HUDEP-2 (cell line): ENCODE results near the gene TNNC1.

ENCODE experiments used
- DNase-seq, 76 experiments: peaks; one replicate each; lab custom pipeline; 2025; ENCODE audit not compliant: unreplicated experiment in 76 of 76; lab: John Stamatoyannopoulos, UW

Gene TNNC1

GRCh38 chr3:52443791-52444687, 9.8 kb downstream of the TNNC1 start:
- DNase-seq = no peak

GRCh38 chr3:52443268-52443610, 10.6 kb downstream of the TNNC1 start:
- no peak for DNase-seq

DNA sequence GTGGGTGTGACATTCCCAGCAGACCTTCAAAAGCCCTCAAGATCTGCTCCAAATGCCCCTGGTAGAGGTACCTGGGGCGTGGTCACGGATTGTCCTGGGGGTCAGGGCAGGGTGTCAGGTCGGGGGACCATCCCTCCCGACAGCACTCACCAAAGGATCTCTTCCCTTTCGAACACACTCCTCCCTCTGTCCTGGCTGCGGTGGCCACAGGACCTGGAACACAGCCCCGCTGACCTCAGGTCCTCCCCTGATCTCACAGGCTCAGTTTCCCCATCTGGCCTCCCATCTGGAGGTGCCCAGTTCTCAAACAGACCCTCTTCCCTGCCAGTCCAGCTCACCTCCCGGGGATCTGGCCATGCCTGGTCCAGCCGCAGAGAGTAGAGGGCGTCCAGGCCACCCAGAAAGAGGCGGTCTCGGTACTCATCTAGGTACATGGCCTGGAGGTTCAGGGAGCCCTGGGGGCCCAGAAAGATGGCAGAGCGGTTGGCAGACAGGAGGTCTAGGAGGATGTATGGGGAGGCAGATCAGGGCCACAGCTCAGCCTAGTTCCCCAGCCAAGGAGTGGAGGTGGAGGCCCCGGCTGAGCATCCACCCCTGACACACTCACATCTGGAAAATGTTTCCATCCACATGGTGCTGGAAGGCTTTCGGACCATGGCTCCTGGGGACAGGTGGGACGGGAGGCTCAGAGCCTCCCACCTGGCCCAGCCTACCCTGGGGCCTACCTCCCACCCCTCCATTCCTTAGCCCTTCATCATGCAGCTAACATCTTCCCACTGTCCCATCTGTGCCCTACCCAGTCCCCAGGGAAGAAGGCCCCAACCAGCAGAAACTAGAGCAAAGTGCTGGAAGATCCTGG, 11.2 kb downstream of the TNNC1 start:
- no peak for DNase-seq

DNA sequence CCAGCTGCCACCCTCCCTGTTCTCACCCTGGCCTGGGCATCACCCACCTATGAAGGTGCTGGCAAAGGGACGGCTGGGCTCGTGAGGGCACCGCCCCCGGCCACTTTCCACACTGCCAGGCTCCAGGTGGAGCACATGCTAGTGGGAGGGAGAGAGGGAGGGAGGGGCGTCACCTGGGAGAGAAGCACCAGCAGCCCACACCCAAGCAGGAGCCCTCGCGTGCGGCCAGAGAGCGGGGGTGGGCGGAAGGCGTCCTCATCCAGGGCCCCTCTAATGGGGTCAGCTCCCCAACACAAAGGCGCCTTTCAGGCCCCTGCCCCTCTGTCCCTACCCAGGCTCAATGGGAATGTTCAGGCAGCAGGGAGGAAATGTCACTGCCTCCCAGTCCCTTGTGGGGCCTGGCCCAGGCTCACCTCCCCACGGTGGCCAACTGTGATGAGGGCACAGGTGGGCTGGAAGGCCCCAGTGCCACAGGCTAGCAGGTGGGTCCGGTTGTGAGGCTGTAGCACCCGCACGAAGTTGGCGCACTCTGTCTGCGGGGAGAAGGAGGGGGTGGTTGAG, 12.0 kb downstream of the TNNC1 start:
- DNase-seq = no peak

DNA sequence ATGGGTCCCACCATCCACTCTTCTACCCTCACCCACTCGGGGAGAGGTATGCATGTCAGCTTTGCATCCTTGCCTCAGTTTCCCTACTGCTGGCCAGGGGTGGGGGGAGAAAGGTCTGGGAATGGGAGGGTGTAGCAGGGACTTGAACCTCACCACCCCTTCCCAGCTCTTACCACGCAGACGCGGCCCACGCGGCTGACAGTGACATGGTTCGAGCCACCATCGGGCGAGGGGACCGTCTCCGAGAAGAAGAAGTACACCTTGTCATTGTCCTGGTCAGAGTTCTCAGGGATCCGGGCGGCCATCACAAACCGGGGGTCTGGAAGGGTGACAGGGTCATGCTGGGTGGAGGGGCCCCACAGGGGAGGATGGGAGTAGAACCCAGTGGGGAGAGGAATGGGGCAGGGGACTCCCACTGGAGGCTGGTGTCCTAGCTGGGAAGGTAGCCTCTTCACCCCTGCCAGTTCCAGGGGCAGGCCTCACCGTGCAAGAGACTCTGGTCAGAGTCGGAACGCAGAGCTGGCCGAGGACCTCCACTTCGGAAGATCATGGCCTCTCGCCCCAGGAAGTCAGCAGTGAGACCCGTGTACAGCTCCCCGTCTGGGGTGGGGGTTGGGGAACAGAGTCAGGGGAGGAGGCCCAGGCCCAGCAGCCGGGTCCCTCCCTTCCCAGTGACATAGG, 12.6 kb downstream of the TNNC1 start:
- no peak for DNase-seq

- no peak for DNase-seq
These were observed 13.2 kb downstream of the TNNC1 start for GRCh38 chr3:52440671-52441070.

DNA sequence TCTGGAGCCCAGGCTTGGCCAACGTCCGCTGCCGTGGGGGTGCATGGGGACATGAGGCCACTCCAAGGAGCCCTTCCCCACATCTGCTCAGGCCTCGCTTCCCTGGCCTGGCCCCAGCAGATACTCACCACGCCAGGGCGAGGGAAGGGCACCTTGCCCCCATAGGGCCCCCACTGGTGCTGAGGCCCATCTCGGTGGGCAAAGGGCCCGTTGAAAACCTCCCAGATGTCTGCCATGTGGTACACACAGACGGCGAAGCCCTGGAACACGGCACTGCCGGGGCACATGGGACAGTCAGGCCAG, 13.6 kb downstream of the TNNC1 start:
- DNase-seq = no peak

- DNase-seq = no peak
These were observed 14.2 kb downstream of the TNNC1 start for GRCh38 chr3:52439426-52440248.

- DNase-seq = no peak
These were observed 15.0 kb downstream of the TNNC1 start for GRCh38 chr3:52438579-52439425.

- no peak for DNase-seq
These were observed 15.8 kb downstream of the TNNC1 start for GRCh38 chr3:52438104-52438376.

- no peak for DNase-seq
These were observed 16.3 kb downstream of the TNNC1 start for GRCh38 chr3:52437326-52438103.

- DNase-seq = no peak
These were observed 17.2 kb downstream of the TNNC1 start for GRCh38 chr3:52436500-52437149.

DNA sequence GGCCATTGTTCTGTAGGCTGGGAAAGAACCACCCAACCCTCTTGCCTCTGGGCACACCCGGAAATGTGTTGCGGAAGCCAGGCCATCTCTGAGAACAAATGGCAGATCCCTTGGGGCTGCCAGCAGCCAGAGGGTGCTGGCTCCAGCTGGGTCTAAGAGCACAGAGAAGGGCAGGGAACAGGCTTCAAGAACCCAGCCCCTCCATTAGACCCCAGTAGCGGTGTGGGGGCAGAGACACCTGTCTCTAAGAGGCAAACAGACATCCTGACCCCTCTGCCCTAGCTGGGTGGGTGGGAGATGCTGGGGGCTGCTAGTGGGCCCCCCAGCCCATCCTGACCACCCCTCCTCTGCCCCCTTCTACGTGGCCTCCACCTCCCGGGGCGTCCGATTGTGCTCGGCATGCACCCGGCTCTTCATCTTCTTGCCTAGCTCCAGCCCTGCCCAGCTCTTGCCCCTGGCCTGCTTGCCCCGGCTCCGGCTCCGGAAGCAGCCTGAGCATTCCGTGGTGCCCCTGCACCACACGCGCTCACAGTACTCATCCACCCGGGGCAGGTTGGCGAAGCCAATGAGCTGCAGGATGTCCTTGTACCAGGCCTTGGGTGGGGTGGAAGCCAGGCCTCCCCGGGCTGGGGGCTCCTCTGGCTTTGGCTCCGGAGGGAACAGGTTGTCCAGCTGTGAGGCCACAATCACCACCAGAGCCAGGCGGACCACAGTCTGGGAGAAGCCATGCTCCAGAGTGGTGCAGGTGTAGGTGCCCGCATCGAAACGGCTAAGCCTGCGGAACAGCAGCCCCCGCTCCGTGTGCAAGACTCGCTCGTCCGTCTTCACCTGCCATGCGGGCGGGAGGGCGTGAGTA, 18.4 kb downstream of the TNNC1 start:
- no peak for DNase-seq

DNA sequence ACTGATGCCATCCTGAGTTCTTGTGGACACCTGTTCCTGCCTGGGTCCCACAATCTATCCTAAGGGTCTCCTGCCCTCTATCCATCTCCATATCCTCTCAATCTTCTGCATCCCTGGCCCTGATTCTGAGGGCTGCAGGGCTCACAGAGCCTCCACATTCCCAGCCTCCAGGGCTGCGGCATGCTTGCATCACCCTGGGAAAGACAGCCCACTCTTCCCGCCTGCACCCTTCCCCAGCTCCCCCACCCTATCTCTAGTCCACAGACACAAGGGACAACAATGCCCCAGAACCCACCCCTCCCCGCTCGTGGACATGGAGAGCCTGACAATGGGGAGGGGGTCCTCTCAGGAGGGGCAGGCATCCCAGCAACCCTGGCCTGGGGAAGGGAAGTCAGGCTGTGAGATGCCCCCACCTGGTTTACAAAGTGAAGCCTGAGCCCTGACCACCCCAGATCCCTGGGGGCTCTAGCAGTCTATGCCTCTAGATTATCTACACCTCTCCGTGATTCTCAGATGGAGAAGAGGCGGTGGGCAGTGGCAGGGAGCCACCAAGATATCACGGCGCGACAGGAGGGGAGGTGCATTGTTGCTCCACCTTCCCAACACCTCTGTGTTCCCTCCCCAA, 19.2 kb downstream of the TNNC1 start:
- DNase-seq = no peak

DNA sequence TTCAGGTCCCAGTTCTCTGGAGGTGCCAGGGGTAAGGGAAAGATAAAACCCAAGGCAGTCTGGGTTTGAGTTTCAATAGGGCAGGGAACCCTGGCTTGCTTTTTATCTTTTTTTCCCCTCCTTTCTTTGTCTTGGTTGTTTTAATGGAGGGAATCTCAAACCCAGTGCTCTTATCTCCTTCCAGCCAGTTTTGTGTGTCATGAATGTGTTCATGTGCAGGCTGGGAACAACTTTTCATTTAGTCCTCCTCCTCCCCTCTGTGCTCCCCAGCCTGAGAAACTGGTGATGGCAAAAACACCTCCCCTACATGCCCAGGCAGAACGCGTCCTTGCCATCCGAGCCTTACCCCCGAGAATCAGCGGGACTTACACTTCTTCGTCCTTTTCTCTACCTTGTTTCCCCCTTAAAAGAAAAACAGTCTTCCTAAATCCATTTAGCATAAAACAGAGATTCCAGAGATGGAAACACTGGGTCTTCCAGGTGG, 19.8 kb downstream of the TNNC1 start:
- no peak for DNase-seq

DNA sequence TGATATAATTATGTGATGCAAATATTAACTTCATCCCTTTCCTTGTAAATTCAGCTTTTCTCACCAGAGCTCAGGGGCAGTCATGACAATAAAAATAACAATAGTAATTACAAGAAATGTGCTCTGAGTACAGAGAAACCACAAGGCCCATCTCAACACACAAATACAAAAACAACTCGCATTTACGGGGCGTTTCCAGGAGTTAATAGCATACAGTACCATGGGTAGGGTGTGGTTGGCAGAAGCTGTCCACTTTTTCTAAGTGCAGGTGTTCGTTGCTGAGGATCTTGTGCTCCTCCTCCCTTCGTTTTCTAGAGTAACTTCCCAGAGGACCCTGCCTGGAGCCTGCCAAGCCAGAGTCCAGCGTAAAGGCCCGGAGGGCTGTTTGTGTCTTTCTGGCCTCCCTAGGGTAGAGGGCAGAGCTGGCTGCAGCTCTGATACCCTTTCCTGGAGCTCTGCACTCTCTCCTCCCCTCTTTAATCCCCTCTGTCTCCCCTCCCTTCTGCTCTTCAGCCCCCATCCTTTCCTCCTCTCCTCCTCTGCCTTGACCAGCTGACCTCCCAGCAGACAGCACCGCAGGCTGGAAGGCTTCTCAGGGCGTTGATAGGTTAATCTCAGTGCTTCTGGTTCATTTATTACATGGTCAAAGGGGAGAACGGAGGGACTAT, 20.4 kb downstream of the TNNC1 start:
- DNase-seq = no peak
